GM12878 (cell line): Measurements from ENCODE around the gene RALGDS. TPM values are rescaled to one million over a fixed set of nuclear protein-coding genes. Genes with fewer than 3 reads are reported as not detected.

ENCODE experiments used
- BRCA1 ChIP-seq: IDR thresholded peaks from 2 replicates; pipeline ENCODE4 v1.6.1; 2011; ENCODE audit warnings: low read depth, low read length, improper control_type of control experiment
- ESRRA ChIP-seq: IDR thresholded peaks from 2 replicates; pipeline ENCODE4 v1.6.1; 2012; ENCODE audit warnings: mild to moderate bottlenecking, low read length, improper control_type of control experiment
- ETV6 ChIP-seq, 2 experiments: fragments of 450-650 bp in 1 of 2; IDR thresholded peaks in 1 of 2; conservative IDR thresholded peaks in 1 of 2; 2 replicates each; pipeline ENCODE4 v1.6.1; 2014; ENCODE audit warnings: antibody characterized with exemption in 1 of 2, borderline replicate concordance in 1 of 2, low read depth in 1 of 2, mild to moderate bottlenecking in 1 of 2, moderate library complexity in 1 of 2
- EZH2 ChIP-seq: IDR thresholded peaks from 2 replicates; pipeline ENCODE4 v1.6.1; 2012; ENCODE audit warnings: low read depth, mild to moderate bottlenecking, control low read depth, inconsistent platforms, low read length, borderline replicate concordance; ENCODE audit not compliant: control insufficient read depth
- FOS ChIP-seq: IDR thresholded peaks from 3 replicates; pipeline ENCODE4 v1.6.1; 2011; ENCODE audit warnings: borderline replicate concordance; ENCODE audit not compliant: insufficient read length; ENCODE audit errors: extremely low read depth
- FOXK2 ChIP-seq: fragments of 450-650 bp; IDR thresholded peaks from 2 replicates; pipeline ENCODE4 v1.6.1; 2017; ENCODE audit warnings: mild to moderate bottlenecking, moderate library complexity
- GATAD2B ChIP-seq: fragments of 450-650 bp; conservative IDR thresholded peaks from 2 replicates; pipeline ENCODE4 v1.6.1; 2017; ENCODE audit warnings: low read depth, mild to moderate bottlenecking, moderate library complexity
- IKZF2 ChIP-seq, 2 experiments: fragments of 450-650 bp; IDR thresholded peaks; 2 replicates each; pipeline ENCODE4 v1.6.1; 2017; ENCODE audit warnings: mild to moderate bottlenecking in 2 of 2, moderate library complexity in 2 of 2
- MYC ChIP-seq: IDR thresholded peaks from 2 replicates; pipeline ENCODE4 v1.6.1; 2011; ENCODE audit warnings: mild to moderate bottlenecking, low read length, moderate library complexity, inconsistent platforms; ENCODE audit not compliant: insufficient read depth, insufficient replicate concordance, insufficient read length, severe bottlenecking
- NR2C2 ChIP-seq: IDR thresholded peaks from 2 replicates; pipeline ENCODE4 v1.6.1; 2011; ENCODE audit warnings: borderline replicate concordance, low read depth; ENCODE audit not compliant: control insufficient read depth, insufficient read length
- NRF1 ChIP-seq: conservative IDR thresholded peaks from 2 replicates; pipeline ENCODE4 v1.6.1; 2011; ENCODE audit warnings: mild to moderate bottlenecking, low read depth, low read length, improper control_type of control experiment
- PAX8 ChIP-seq: fragments of 450-650 bp; IDR thresholded peaks from 2 replicates; pipeline ENCODE4 v1.6.1; 2017; ENCODE audit warnings: mild to moderate bottlenecking, moderate library complexity
- POLR2AphosphoS2 ChIP-seq: IDR thresholded peaks from 2 replicates; pipeline ENCODE4 v1.6.1; 2011; ENCODE audit warnings: low read depth, mild to moderate bottlenecking, low read length, improper control_type of control experiment, moderate library complexity
- RFX5 ChIP-seq: IDR thresholded peaks from 2 replicates; pipeline ENCODE4 v1.6.1; 2011; ENCODE audit warnings: low read depth, low read length, improper control_type of control experiment
- SREBF1 ChIP-seq: IDR thresholded peaks from 2 replicates; pipeline ENCODE4 v1.6.1; 2012; ENCODE audit warnings: mild to moderate bottlenecking, low read length
- WRNIP1 ChIP-seq: IDR thresholded peaks from 2 replicates; pipeline ENCODE4 v1.6.1; 2011; ENCODE audit warnings: low read depth, low read length, improper control_type of control experiment, borderline replicate concordance
- YY1 ChIP-seq: IDR thresholded peaks from 2 replicates; pipeline ENCODE4 v1.6.1; 2011; ENCODE audit warnings: low read depth, mild to moderate bottlenecking, low read length
- ZSCAN29 ChIP-seq: fragments of 450-650 bp; IDR thresholded peaks from 2 replicates; pipeline ENCODE4 v1.6.1; 2017; ENCODE audit warnings: mild to moderate bottlenecking, moderate library complexity
- ZZZ3 ChIP-seq: IDR thresholded peaks from 2 replicates; pipeline ENCODE4 v1.6.1; 2011; ENCODE audit warnings: low read depth; ENCODE audit not compliant: control insufficient read depth, insufficient read length
- polyA plus RNA-seq, 11 experiments: library from polyadenylated mRNA; depleted of rRNA in 4 of 11; unstranded in 6 of 11; stranded (reverse) in 5 of 11; fragments of >200 nt; fragmentation: Nextera tagmentation in 4 of 11; fragmentation: Illumina TruSeq in 1 of 11; extraction: Ambion mirVana in 4 of 11; extraction: Trizol in 1 of 11; gene quantifications; 1 replicate in 1 of 11; 2 replicates in 10 of 11; pipeline versions ENCODE4 v1.2.1 to v1.2.3, GENCODE V29; 2011 to 2016; ENCODE audit warnings: inconsistent platforms in 2 of 11, missing spikeins in 2 of 11, low read depth in 1 of 11
- total RNA-seq, 4 experiments: library from RNA; depleted of rRNA in 3 of 4; stranded (reverse); fragments of >200 nt in 3 of 4; fragmentation: Illumina TruSeq in 1 of 4; extraction: Trizol in 1 of 4; gene quantifications; 2 replicates each; pipeline versions ENCODE4 v1.2.1 to v1.2.3, GENCODE V29; 2013 to 2021
- TF ChIP-seq, protein P1 (sequence below): fragments of 450-650 bp; IDR thresholded peaks from 2 replicates; pipeline ENCODE4 v1.6.1; 2017; ENCODE audit warnings: mild to moderate bottlenecking
- TF ChIP-seq, protein P2 (sequence below): fragments of 450-650 bp; IDR thresholded peaks from 2 replicates; pipeline ENCODE4 v1.6.1; 2016; ENCODE audit warnings: mild to moderate bottlenecking
- TF ChIP-seq, protein P3 (sequence below): IDR thresholded peaks from 2 replicates; pipeline ENCODE4 v1.6.1; 2011; ENCODE audit warnings: low read depth, low read length, improper control_type of control experiment, borderline replicate concordance
- TF ChIP-seq, protein P4 (sequence below): fragments of 450-650 bp; formaldehyde crosslinking; IDR thresholded peaks from 2 replicates; pipeline ENCODE4 v1.5.0; 2022; ENCODE audit warnings: mild to moderate bottlenecking, missing genetic modification characterization

The RALGDS gene
- total and polyA plus RNA-seq, 10 of the 15 experiments (the other 5 are each of a cell fraction or from before 2014, with no cell fraction given), result 1.3 to 48.6 (median 21.2) TPM

DNA sequence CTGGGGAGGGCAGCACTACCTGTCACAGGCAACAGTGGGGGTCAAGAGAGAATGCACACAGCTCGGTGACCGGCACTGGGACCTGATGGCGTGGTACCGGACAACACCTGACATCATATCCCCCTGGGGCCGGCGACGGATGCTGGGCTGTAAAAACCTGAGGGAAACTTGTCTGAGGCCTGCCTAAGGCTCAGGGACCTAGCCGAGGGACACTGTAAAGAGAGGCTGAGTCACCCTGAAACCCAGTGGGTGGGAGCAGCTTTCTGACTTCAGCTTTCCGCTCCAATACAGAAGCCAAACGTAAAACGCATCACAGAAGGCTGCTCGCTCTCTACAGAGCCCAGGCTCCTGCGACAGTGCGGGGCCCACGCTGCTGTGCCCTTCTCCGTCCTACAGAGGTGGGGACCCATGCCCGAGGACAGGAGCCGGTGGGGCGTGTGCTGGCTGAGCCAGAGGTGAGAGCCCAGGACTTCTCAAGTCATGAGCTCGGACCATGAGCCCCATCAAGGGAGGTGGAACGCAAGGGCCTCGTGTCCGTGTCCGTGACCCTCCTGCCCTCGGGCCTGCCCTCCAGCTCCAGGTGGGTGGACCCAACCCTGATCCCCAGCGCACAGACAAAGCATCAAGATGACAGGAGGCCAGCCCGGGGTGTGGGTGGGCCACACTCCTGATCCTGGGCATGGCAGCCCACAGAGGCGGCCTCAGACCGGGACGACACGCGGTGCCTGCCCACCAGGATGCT, 5.3 kb downstream of the RALGDS start (continued):
- TF ChIP-seq MYC (no peak), IKZF2 (IDR thresholded peaks at IDR 0.05) (no peak), ETV6 (conservative IDR thresholded peaks at IDR 0.05 in 1 of 2, IDR thresholded peaks at IDR 0.05 in 1 of 2; ENCODE audit: borderline replicate concordance in 1 of 2, low read depth in 1 of 2) (no peak), POLR2AphosphoS2 (no peak), WRNIP1 (no peak), ZSCAN29 (no peak), BRCA1 (no peak), NR2C2 (no peak), ZZZ3 (no peak), NRF1 (no peak), RFX5 (peak; percentile 79; the same call in 1 of the 2 replicates), PAX8 (no peak), EZH2 (no peak), ESRRA (no peak), FOS (no peak), SREBF1 (no peak), GATAD2B (peak; percentile 49; the same call in 1 of the 2 replicates), YY1 (no peak), FOXK2 (no peak)
- TF ChIP-seq, protein P1, sequence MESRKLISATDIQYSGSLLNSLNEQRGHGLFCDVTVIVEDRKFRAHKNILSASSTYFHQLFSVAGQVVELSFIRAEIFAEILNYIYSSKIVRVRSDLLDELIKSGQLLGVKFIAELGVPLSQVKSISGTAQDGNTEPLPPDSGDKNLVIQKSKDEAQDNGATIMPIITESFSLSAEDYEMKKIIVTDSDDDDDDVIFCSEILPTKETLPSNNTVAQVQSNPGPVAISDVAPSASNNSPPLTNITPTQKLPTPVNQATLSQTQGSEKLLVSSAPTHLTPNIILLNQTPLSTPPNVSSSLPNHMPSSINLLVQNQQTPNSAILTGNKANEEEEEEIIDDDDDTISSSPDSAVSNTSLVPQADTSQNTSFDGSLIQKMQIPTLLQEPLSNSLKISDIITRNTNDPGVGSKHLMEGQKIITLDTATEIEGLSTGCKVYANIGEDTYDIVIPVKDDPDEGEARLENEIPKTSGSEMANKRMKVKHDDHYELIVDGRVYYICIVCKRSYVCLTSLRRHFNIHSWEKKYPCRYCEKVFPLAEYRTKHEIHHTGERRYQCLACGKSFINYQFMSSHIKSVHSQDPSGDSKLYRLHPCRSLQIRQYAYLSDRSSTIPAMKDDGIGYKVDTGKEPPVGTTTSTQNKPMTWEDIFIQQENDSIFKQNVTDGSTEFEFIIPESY, result no peak
- TF ChIP-seq, protein P2, sequence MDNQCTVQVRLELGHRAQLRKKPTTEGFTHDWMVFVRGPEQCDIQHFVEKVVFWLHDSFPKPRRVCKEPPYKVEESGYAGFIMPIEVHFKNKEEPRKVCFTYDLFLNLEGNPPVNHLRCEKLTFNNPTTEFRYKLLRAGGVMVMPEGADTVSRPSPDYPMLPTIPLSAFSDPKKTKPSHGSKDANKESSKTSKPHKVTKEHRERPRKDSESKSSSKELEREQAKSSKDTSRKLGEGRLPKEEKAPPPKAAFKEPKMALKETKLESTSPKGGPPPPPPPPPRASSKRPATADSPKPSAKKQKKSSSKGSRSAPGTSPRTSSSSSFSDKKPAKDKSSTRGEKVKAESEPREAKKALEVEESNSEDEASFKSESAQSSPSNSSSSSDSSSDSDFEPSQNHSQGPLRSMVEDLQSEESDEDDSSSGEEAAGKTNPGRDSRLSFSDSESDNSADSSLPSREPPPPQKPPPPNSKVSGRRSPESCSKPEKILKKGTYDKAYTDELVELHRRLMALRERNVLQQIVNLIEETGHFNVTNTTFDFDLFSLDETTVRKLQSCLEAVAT, result 0 out of 2 replicates have a peak, but pooled peaks have one; percentile 44
- TF ChIP-seq, protein P3, sequence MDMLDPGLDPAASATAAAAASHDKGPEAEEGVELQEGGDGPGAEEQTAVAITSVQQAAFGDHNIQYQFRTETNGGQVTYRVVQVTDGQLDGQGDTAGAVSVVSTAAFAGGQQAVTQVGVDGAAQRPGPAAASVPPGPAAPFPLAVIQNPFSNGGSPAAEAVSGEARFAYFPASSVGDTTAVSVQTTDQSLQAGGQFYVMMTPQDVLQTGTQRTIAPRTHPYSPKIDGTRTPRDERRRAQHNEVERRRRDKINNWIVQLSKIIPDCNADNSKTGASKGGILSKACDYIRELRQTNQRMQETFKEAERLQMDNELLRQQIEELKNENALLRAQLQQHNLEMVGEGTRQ, result no peak
- TF ChIP-seq, protein P4, sequence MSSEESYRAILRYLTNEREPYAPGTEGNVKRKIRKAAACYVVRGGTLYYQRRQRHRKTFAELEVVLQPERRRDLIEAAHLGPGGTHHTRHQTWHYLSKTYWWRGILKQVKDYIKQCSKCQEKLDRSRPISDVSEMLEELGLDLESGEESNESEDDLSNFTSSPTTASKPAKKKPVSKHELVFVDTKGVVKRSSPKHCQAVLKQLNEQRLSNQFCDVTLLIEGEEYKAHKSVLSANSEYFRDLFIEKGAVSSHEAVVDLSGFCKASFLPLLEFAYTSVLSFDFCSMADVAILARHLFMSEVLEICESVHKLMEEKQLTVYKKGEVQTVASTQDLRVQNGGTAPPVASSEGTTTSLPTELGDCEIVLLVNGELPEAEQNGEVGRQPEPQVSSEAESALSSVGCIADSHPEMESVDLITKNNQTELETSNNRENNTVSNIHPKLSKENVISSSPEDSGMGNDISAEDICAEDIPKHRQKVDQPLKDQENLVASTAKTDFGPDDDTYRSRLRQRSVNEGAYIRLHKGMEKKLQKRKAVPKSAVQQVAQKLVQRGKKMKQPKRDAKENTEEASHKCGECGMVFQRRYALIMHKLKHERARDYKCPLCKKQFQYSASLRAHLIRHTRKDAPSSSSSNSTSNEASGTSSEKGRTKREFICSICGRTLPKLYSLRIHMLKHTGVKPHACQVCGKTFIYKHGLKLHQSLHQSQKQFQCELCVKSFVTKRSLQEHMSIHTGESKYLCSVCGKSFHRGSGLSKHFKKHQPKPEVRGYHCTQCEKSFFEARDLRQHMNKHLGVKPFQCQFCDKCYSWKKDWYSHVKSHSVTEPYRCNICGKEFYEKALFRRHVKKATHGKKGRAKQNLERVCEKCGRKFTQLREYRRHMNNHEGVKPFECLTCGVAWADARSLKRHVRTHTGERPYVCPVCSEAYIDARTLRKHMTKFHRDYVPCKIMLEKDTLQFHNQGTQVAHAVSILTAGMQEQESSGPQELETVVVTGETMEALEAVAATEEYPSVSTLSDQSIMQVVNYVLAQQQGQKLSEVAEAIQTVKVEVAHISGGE (CRISPR knock-in tag), result no peak
